ENCODE data around the gene CNIH3.

DNA sequence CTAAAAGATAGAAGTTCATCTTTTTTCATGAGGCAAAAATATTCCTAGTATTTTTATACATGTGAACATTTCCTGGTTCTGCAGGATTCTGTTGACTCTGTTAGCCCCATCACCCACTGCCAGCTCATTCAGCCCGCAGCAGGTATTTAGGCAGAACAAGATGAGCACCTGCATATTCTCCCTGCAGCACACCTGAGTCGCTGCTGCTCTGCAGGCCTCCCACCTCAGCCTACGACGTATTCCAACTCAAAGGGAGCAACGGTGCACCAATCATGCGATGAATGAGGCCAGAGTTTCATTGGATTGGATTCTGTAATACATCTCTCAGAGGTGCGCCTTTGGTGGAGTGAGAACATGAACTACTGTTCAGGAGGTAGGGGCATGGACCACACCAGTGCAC, 87.6 kb downstream of the CNIH3 start:
- TF ChIP-seq, protein P1, sequence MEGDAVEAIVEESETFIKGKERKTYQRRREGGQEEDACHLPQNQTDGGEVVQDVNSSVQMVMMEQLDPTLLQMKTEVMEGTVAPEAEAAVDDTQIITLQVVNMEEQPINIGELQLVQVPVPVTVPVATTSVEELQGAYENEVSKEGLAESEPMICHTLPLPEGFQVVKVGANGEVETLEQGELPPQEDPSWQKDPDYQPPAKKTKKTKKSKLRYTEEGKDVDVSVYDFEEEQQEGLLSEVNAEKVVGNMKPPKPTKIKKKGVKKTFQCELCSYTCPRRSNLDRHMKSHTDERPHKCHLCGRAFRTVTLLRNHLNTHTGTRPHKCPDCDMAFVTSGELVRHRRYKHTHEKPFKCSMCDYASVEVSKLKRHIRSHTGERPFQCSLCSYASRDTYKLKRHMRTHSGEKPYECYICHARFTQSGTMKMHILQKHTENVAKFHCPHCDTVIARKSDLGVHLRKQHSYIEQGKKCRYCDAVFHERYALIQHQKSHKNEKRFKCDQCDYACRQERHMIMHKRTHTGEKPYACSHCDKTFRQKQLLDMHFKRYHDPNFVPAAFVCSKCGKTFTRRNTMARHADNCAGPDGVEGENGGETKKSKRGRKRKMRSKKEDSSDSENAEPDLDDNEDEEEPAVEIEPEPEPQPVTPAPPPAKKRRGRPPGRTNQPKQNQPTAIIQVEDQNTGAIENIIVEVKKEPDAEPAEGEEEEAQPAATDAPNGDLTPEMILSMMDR (optimal IDR thresholded peaks at IDR 0.05 in 1 of 3, IDR thresholded peaks at IDR 0.05 in 1 of 3, conservative IDR thresholded peaks at IDR 0.05 in 1 of 3; ENCODE audit: extremely low read depth in 1 of 3, insufficient read depth in 2 of 3, low read length in 3 of 3), result no peak
- no peak for TF ChIP-seq EZH2 (IDR thresholded peaks at IDR 0.05; ENCODE audit: low read length)

Data from keratinocyte (primary cell).